ENCODE measurements around the gene LAMC1. TPM values are rescaled to one million over a fixed set of nuclear protein-coding genes. Genes with fewer than 3 reads are reported as not detected.
"Not testable (repeated sequence)": the region's sequence is repeated elsewhere in the genome, so short reads cannot be mapped to it uniquely, and the experiment has no call there.

The LAMC1 gene
- total and polyA plus RNA-seq, 2 donors (not counting 1 experiment from before 2014, with no cell fraction given): 11.5 to 34.0 TPM

DNA sequence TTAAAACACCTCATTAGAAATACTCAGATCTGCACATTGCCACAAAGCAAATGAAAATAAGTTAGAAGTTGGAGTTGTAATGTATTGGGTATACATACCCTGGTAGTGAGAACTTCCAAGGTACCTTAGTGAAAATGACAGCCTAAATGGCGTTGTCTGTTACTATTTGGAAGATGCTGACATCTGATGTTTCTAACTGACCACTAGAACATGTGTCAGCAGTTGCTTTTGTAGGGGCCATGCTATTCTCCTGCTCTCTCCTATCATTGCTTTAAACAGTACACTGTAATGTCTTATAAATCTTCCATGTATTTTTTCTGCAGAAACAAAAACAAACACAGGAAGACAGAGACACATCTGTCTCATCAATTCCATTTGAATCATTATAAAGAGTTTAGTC is 40.1 kb downstream of the LAMC1 start:
- no peak for TF ChIP-seq EZH2 (IDR thresholded peaks at IDR 0.05; ENCODE audit: borderline replicate concordance, insufficient read depth, low read depth, low read length, poor library complexity, severe bottlenecking)
- TF ChIP-seq, protein P1, sequence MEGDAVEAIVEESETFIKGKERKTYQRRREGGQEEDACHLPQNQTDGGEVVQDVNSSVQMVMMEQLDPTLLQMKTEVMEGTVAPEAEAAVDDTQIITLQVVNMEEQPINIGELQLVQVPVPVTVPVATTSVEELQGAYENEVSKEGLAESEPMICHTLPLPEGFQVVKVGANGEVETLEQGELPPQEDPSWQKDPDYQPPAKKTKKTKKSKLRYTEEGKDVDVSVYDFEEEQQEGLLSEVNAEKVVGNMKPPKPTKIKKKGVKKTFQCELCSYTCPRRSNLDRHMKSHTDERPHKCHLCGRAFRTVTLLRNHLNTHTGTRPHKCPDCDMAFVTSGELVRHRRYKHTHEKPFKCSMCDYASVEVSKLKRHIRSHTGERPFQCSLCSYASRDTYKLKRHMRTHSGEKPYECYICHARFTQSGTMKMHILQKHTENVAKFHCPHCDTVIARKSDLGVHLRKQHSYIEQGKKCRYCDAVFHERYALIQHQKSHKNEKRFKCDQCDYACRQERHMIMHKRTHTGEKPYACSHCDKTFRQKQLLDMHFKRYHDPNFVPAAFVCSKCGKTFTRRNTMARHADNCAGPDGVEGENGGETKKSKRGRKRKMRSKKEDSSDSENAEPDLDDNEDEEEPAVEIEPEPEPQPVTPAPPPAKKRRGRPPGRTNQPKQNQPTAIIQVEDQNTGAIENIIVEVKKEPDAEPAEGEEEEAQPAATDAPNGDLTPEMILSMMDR (IDR thresholded peaks at IDR 0.05): no peak
- Histone ChIP-seq H4K20me1 (ENCODE audit: control insufficient read depth, insufficient read depth, low read length, poor library complexity, severe bottlenecking) (peaks cover 37% of the 10 kb centered on the region), H3K4me2 (replicated peaks; ENCODE audit: low read depth, low read length, poor library complexity, severe bottlenecking) (no peak overlapping the region), H3K9ac (ENCODE audit: low read length) (no peak overlapping the region), H3K4me1 (ENCODE audit: control insufficient read depth in 2 of 2, insufficient read depth in 2 of 2, low read length in 2 of 2) (no peaks in the 10 kb centered on the region), H3K79me2 (ENCODE audit: control insufficient read depth, insufficient read depth, low read length) (peaks cover 30% of the 10 kb centered on the region), H3K9me3 (ENCODE audit: control extremely low read depth in 1 of 3, control insufficient read depth in 2 of 3, insufficient read depth in 1 of 3, low read length in 2 of 3) (peaks cover 0 to 6% (median 0%) of the 10 kb centered on the region in 3 donors), H3K27me3 (replicated peaks in 1 of 4; ENCODE audit: control extremely low read depth in 1 of 4, control insufficient read depth in 3 of 4, insufficient read depth in 4 of 4, low read length in 3 of 4) (no peaks in the 10 kb centered on the region), H3K27ac (ENCODE audit: low read length in 2 of 2) (no peak overlapping the region), H2AFZ (ENCODE audit: insufficient read depth, low read depth, low read length, poor library complexity, severe bottlenecking) (no peak overlapping the region), H3K36me3 (replicated peaks in 1 of 2; ENCODE audit: control extremely low read depth in 1 of 2, control insufficient read depth in 1 of 2, extremely low read depth in 1 of 2, insufficient read depth in 2 of 2, low read length in 1 of 2) (no peaks in the 10 kb centered on the region), H3K4me3 (ENCODE audit: control extremely low read depth in 1 of 5, extremely low read depth in 1 of 5, insufficient read depth in 1 of 5, low read depth in 2 of 5, low read length in 4 of 5) (no peak overlapping the region)
- no peak overlapping the region for H3K4me3 Mint-ChIP-seq
- CTCF ChIA-PET: no interaction called here
- POLR2A ChIA-PET: no interaction called here
- intact Hi-C loops (cut with micrococcal nuclease): no loop called here
- ATAC-seq (ENCODE audit: low read depth): no peak
- DNase-seq: no peak
- H3K4me1 Mint-ChIP-seq: peaks cover 3% of the 10 kb centered on the region
- WGBS (ENCODE audit: insufficient coverage): no CpG with 5 or more reads among the region's 1 CpG
- peaks cover 5% of the 10 kb centered on the region for H3K9me3 Mint-ChIP-seq (ENCODE audit: insufficient read depth)
- H3K27me3 Mint-ChIP-seq: no peaks in the 10 kb centered on the region
- no peak overlapping the region for H3K27ac Mint-ChIP-seq

GRCh38 chr1:183065168-183065706 is 42.0 kb downstream of the LAMC1 start:
- H3K79me2 ChIP-seq (ENCODE audit: control insufficient read depth, insufficient read depth, low read length): peaks cover 16% of the 10 kb centered on the region
- H3K27me3 ChIP-seq (replicated peaks in 1 of 4; ENCODE audit: control extremely low read depth in 1 of 4, control insufficient read depth in 3 of 4, insufficient read depth in 4 of 4, low read length in 3 of 4): no peaks in the 10 kb centered on the region
- WGBS (ENCODE audit: insufficient coverage): 100% methylated on average over 2 of the region's 6 CpGs
- ChIA-PET POLR2A (no interaction called here), CTCF (interaction anchor here (0.7 kb wide), 1 partner anchor 103 kb away, joined by 3 read pairs; no protein-coding TSS in a partner anchor)
- H3K27ac Mint-ChIP-seq: no peak overlapping the region
- no peak overlapping the region for H2AFZ ChIP-seq (ENCODE audit: insufficient read depth, low read depth, low read length, poor library complexity, severe bottlenecking)
- no peak overlapping the region for H3K27ac ChIP-seq (ENCODE audit: low read length in 2 of 2)
- peaks cover 0 to 2% of the 10 kb centered on the region in 2 donors for H3K4me1 ChIP-seq (ENCODE audit: control insufficient read depth in 2 of 2, insufficient read depth in 2 of 2, low read length in 2 of 2)
- DNase-seq (no peak), ATAC-seq (ENCODE audit: low read depth) (no peak)
- H3K9me3 ChIP-seq (ENCODE audit: control extremely low read depth in 1 of 3, control insufficient read depth in 2 of 3, insufficient read depth in 1 of 3, low read length in 2 of 3): peaks cover 0 to 6% (median 0%) of the 10 kb centered on the region in 3 donors
- H3K4me2 ChIP-seq (replicated peaks; ENCODE audit: low read depth, low read length, poor library complexity, severe bottlenecking): no peak overlapping the region
- peaks cover 5% of the 10 kb centered on the region for H3K9me3 Mint-ChIP-seq (ENCODE audit: insufficient read depth)
- H3K27me3 Mint-ChIP-seq: no peaks in the 10 kb centered on the region
- TF ChIP-seq EZH2 (IDR thresholded peaks at IDR 0.05; ENCODE audit: borderline replicate concordance, insufficient read depth, low read depth, low read length, poor library complexity, severe bottlenecking): no peak
- TF ChIP-seq, protein P1 (IDR thresholded peaks at IDR 0.05): no peak
- H3K36me3 ChIP-seq (replicated peaks in 1 of 2; ENCODE audit: control extremely low read depth in 1 of 2, control insufficient read depth in 1 of 2, extremely low read depth in 1 of 2, insufficient read depth in 2 of 2, low read length in 1 of 2): no peaks in the 10 kb centered on the region
- intact Hi-C loops (cut with micrococcal nuclease): no loop called here
- peaks cover 11% of the 10 kb centered on the region for H3K4me1 Mint-ChIP-seq
- H4K20me1 ChIP-seq (ENCODE audit: control insufficient read depth, insufficient read depth, low read length, poor library complexity, severe bottlenecking): peaks cover 32% of the 10 kb centered on the region
- no peak overlapping the region for H3K9ac ChIP-seq (ENCODE audit: low read length)
- no peak overlapping the region for H3K4me3 ChIP-seq (ENCODE audit: control extremely low read depth in 1 of 5, extremely low read depth in 1 of 5, insufficient read depth in 1 of 5, low read depth in 2 of 5, low read length in 4 of 5)
- H3K4me3 Mint-ChIP-seq: no peak overlapping the region

- H3K27me3 ChIP-seq (replicated peaks in 1 of 4; ENCODE audit: control extremely low read depth in 1 of 4, control insufficient read depth in 3 of 4, insufficient read depth in 4 of 4, low read length in 3 of 4); H3K36me3 ChIP-seq (replicated peaks in 1 of 2; ENCODE audit: control extremely low read depth in 1 of 2, control insufficient read depth in 1 of 2, extremely low read depth in 1 of 2, insufficient read depth in 2 of 2, low read length in 1 of 2); H3K4me3 ChIP-seq (ENCODE audit: control extremely low read depth in 1 of 5, extremely low read depth in 1 of 5, insufficient read depth in 1 of 5, low read depth in 2 of 5, low read length in 4 of 5); H3K9me3 Mint-ChIP-seq (ENCODE audit: insufficient read depth); DNase-seq; H3K4me3 Mint-ChIP-seq; intact Hi-C loops (cut with micrococcal nuclease); H3K27ac Mint-ChIP-seq; H3K27me3 Mint-ChIP-seq; H3K9ac ChIP-seq (ENCODE audit: low read length); H3K9me3 ChIP-seq (ENCODE audit: control extremely low read depth in 1 of 3, control insufficient read depth in 2 of 3, insufficient read depth in 1 of 3, low read length in 2 of 3); ATAC-seq (ENCODE audit: low read depth); H3K27ac ChIP-seq (ENCODE audit: low read length in 2 of 2); POLR2A ChIA-PET; H2AFZ ChIP-seq (ENCODE audit: insufficient read depth, low read depth, low read length, poor library complexity, severe bottlenecking); H3K4me2 ChIP-seq (replicated peaks; ENCODE audit: low read depth, low read length, poor library complexity, severe bottlenecking): not testable (repeated sequence)
- CTCF ChIA-PET: interaction anchor here (1.7 kb wide), 1 partner anchor 104 kb away, joined by 5 read pairs; no protein-coding TSS in a partner anchor
- Histone ChIP-seq H4K20me1 (ENCODE audit: control insufficient read depth, insufficient read depth, low read length, poor library complexity, severe bottlenecking) (peaks cover 36% of the 10 kb centered on the region), H3K4me1 (ENCODE audit: control insufficient read depth in 2 of 2, insufficient read depth in 2 of 2, low read length in 2 of 2) (peaks cover 9 to 13% of the 10 kb centered on the region in 2 donors), H3K79me2 (ENCODE audit: control insufficient read depth, insufficient read depth, low read length) (peaks cover 12% of the 10 kb centered on the region)
- WGBS (ENCODE audit: insufficient coverage): no CpG with 5 or more reads among the region's 2 CpGs
- peaks cover 22% of the 10 kb centered on the region for H3K4me1 Mint-ChIP-seq
Measured at GRCh38 chr1:183066432-183066831, 43.2 kb downstream of the LAMC1 start.

Data from B cell (primary cell).